K562 (cell line): ENCODE results near the gene WDR62.

ENCODE experiments used
- CHD2 ChIP-seq: IDR thresholded peaks from 2 replicates; pipeline ENCODE4 v1.6.1; 2011; ENCODE audit warnings: low read depth, low read length
- CREBBP ChIP-seq: IDR thresholded peaks from one replicate; pipeline ENCODE4 v1.6.1; 2012; ENCODE audit warnings: low read depth, mild to moderate bottlenecking, control low read depth, inconsistent platforms, low read length
- CTCF ChIP-seq, 3 experiments: IDR thresholded peaks in 2 of 3; conservative IDR thresholded peaks in 1 of 3; 2 replicates each; pipeline ENCODE4 v1.5.1; 2011 to 2012; ENCODE audit warnings: low read length in 3 of 3, mild to moderate bottlenecking in 3 of 3, control low read depth in 2 of 3, improper control_type of control experiment in 1 of 3, inconsistent platforms in 1 of 3, low read depth in 1 of 3, mixed read lengths in 1 of 3, moderate library complexity in 1 of 3; ENCODE audit not compliant: insufficient read depth in 2 of 3
- KLF16 ChIP-seq: IDR thresholded peaks from 2 replicates; pipeline ENCODE4 v1.6.1; 2016; ENCODE audit warnings: antibody characterized with exemption
- MAFK ChIP-seq: IDR thresholded peaks from 2 replicates; pipeline ENCODE4 v1.6.1; 2011; ENCODE audit warnings: low read length, improper control_type of control experiment
- TF ChIP-seq, protein P1 (sequence below): fragments of 450-650 bp; IDR thresholded peaks from 2 replicates; pipeline ENCODE4 v1.6.1; 2017; ENCODE audit warnings: antibody characterized with exemption, mild to moderate bottlenecking
- TF ChIP-seq, protein P2 (sequence below): fragments of 250-450 bp; sonication (Bioruptor Pico); IDR thresholded peaks from 2 replicates; pipeline ENCODE4 v1.5.1; 2021; ENCODE audit warnings: mild to moderate bottlenecking
- TF ChIP-seq, protein P3 (sequence below): fragments of 450-650 bp; IDR thresholded peaks from 2 replicates; pipeline ENCODE4 v1.6.1; 2017; ENCODE audit warnings: antibody characterized with exemption

DNA sequence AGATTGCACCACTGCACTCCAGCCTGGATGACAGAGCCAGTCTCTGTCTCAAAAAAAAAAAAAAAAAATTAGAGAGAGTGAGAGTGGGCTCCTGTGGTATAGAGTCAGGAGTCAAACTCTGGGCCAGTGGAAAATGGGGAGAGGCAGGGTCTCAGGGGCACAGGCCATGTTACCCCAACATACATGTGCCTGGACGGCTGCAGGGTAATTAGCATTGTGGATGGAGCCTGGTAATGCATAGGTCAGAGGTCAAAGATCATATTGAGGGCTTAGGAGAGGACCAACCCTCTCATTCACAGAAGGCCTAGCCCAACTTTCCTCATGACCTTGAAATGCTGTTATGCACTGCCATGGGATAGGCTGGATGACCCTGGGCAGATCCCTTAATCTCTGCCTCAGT is 29.2 kb upstream of the WDR62 start:
- TF ChIP-seq CTCF (IDR thresholded peaks at IDR 0.05 in 2 of 3, conservative IDR thresholded peaks at IDR 0.05 in 1 of 3; ENCODE audit: insufficient read depth in 2 of 3, low read depth in 1 of 3, low read length in 3 of 3) (no peak), MAFK (no peak), CREBBP (no peak), KLF16 (no peak), CHD2 (no peak)
- TF ChIP-seq, protein P1, sequence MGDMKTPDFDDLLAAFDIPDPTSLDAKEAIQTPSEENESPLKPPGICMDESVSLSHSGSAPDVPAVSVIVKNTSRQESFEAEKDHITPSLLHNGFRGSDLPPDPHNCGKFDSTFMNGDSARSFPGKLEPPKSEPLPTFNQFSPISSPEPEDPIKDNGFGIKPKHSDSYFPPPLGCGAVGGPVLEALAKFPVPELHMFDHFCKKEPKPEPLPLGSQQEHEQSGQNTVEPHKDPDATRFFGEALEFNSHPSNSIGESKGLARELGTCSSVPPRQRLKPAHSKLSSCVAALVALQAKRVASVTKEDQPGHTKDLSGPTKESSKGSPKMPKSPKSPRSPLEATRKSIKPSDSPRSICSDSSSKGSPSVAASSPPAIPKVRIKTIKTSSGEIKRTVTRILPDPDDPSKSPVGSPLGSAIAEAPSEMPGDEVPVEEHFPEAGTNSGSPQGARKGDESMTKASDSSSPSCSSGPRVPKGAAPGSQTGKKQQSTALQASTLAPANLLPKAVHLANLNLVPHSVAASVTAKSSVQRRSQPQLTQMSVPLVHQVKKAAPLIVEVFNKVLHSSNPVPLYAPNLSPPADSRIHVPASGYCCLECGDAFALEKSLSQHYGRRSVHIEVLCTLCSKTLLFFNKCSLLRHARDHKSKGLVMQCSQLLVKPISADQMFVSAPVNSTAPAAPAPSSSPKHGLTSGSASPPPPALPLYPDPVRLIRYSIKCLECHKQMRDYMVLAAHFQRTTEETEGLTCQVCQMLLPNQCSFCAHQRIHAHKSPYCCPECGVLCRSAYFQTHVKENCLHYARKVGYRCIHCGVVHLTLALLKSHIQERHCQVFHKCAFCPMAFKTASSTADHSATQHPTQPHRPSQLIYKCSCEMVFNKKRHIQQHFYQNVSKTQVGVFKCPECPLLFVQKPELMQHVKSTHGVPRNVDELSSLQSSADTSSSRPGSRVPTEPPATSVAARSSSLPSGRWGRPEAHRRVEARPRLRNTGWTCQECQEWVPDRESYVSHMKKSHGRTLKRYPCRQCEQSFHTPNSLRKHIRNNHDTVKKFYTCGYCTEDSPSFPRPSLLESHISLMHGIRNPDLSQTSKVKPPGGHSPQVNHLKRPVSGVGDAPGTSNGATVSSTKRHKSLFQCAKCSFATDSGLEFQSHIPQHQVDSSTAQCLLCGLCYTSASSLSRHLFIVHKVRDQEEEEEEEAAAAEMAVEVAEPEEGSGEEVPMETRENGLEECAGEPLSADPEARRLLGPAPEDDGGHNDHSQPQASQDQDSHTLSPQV, result no peak
- TF ChIP-seq, protein P2, sequence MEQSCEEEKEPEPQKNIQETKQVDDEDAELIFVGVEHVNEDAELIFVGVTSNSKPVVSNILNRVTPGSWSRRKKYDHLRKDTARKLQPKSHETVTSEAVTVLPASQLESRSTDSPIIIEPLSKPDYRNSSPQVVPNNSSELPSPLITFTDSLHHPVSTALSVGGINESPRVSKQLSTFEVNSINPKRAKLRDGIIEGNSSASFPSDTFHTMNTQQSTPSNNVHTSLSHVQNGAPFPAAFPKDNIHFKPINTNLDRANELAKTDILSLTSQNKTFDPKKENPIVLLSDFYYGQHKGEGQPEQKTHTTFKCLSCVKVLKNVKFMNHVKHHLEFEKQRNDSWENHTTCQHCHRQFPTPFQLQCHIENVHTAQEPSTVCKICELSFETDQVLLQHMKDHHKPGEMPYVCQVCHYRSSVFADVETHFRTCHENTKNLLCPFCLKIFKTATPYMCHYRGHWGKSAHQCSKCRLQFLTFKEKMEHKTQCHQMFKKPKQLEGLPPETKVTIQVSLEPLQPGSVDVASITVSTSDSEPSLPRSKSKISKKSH, result no peak
- TF ChIP-seq, protein P3, sequence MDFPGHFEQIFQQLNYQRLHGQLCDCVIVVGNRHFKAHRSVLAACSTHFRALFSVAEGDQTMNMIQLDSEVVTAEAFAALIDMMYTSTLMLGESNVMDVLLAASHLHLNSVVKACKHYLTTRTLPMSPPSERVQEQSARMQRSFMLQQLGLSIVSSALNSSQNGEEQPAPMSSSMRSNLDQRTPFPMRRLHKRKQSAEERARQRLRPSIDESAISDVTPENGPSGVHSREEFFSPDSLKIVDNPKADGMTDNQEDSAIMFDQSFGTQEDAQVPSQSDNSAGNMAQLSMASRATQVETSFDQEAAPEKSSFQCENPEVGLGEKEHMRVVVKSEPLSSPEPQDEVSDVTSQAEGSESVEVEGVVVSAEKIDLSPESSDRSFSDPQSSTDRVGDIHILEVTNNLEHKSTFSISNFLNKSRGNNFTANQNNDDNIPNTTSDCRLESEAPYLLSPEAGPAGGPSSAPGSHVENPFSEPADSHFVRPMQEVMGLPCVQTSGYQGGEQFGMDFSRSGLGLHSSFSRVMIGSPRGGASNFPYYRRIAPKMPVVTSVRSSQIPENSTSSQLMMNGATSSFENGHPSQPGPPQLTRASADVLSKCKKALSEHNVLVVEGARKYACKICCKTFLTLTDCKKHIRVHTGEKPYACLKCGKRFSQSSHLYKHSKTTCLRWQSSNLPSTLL, result no peak
